Astrocyte of the spinal cord (primary cell): ENCODE results near the gene BIN2.

Experiments used
- DNase-seq: peaks from one replicate; pipeline ENCODE4 v3.0.0; 2011; ENCODE audit warnings: low read depth, low spot score
- H3K4me3 ChIP-seq: 2 replicates; pipeline ENCODE4 v1.5.1; 2011; ENCODE audit warnings: low read depth, mild to moderate bottlenecking, low read length, moderate library complexity
- in situ Hi-C: cut with HindIII; loops from 2 replicates; pipeline ENCODE4 v1.10.0; 2017; ENCODE audit warnings: low sequenced_read_pairs
- TF ChIP-seq, protein P1 (sequence below): IDR thresholded peaks from 2 replicates; pipeline ENCODE4 v1.5.1; 2012; ENCODE audit warnings: low read depth, mild to moderate bottlenecking, low read length, inconsistent platforms

BIN2 gene

DNA sequence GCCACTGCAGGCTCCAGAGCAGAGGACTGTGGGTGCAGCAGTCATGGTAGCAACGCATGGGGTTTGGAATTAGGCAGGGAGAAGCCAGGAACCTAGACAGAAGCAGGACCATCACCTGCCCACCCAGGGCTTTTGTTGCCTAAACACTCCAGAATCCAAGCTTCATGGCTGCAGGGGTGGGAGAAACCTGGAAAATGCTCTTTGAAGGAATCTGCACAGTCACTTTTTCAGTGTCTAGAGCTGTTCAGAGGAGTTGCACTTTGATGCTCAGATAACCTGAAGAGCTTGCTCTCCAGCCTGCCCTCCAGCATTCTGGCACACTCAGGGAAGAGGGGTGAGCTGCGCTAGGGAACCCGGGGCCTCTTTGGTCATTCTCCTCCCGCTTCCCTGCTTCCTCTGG lies 24.1 kb upstream of the BIN2 start:
- in situ Hi-C loops, result no loop called here
- TF ChIP-seq, protein P1, sequence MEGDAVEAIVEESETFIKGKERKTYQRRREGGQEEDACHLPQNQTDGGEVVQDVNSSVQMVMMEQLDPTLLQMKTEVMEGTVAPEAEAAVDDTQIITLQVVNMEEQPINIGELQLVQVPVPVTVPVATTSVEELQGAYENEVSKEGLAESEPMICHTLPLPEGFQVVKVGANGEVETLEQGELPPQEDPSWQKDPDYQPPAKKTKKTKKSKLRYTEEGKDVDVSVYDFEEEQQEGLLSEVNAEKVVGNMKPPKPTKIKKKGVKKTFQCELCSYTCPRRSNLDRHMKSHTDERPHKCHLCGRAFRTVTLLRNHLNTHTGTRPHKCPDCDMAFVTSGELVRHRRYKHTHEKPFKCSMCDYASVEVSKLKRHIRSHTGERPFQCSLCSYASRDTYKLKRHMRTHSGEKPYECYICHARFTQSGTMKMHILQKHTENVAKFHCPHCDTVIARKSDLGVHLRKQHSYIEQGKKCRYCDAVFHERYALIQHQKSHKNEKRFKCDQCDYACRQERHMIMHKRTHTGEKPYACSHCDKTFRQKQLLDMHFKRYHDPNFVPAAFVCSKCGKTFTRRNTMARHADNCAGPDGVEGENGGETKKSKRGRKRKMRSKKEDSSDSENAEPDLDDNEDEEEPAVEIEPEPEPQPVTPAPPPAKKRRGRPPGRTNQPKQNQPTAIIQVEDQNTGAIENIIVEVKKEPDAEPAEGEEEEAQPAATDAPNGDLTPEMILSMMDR, result no peak

DNA sequence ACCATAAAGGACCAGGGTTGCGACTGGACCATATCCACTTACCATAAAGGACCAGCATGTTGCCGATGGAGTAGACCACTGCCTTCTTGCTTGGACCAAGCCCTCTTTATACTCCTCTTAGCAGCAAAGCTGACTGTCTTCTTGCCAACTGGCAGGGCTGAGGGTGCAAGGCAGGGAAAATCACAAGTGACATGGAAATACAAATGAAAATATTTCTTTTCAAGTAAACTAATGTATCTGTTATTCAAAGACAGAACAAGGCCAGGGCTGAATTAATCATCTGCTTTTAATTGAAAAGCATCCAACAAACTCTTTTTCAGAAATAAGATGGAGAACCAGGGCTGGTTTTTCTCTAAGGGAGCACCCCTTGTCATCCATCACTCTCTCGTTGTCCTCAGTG lies 22.6 kb upstream of the BIN2 start, which contains the start of gene CELA1:
Gene CELA1, minus strand, starts transcription at position 99 of the 400 bp plus-strand sequence. Its CDS starts 41 bp downstream, at position 58.
- H3K4me3 ChIP-seq, result no peak within 1 kb of the TSS
- in situ Hi-C loops, result no loop called here
- TF ChIP-seq, protein P1, result no peak
- no peak for DNase-seq

More for the DNA sequence above, 24.1 kb upstream of the BIN2 start:
- no peak for DNase-seq
- H3K4me3 ChIP-seq, result no peak overlapping the region

DNA sequence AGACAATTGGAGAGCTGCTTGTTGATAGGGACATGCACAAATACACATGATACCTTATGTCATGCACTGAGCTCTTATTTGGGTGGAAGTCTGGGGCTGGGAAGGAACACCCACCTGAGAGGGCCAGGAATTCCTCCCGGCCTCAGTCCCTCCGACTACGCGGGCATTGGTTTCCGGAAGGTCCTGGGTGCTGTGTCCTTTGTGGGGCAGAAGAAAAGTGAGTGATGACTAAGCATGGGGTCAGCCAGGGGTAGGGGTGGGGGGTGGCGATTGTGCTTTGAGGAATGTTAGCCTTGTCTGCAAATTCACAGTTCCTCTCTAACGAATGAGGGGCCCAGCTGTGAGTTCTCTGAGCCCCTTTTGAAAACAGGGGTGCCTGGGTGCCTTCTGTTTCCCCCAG lies 21.7 kb upstream of the BIN2 start:
- H3K4me3 ChIP-seq, result no peak overlapping the region
- peak; percentile 33 for DNase-seq
- TF ChIP-seq, protein P1, result no peak
- in situ Hi-C loops, result no loop called here

DNA sequence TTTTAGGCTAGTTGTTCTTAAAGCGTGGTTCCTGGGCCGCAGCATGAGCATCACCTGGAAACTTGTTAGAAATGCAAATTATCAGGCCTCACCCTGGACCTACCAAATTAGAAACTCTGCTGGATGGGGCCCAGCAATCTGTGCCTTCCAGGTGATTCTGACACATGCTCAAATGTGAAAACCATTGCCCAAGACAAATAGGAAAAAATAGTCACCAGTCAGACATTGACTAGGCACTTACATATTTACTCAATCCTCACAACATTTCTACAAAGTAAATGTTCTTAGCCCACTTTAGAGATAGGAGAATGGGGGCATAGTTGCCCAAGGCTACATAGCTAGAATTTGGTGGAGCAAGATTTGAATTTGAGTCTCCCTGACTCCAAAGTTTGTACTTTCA lies 19.2 kb upstream of the BIN2 start:
- DNase-seq, result no peak
- H3K4me3 ChIP-seq, result no peak overlapping the region
- TF ChIP-seq, protein P1, result no peak
- in situ Hi-C loops, result no loop called here

DNA sequence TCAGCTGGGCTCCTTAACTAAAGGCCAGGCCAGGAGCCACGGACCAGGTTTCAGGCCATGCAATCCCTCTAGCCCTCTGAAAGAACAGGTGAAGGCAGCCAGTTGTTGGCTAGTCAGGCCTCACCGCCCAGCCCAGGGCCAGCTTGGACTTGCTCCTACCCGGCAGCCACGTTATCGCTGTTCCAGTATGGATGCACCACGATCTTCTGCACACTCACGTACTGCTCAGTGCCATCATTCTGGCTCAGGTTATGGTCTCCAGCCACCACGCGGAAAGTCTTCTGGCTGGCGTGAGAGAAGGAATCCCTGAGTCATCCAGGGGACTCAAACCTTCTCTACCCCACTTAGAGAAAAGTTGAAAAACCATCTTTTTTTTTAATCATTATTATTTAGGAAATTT lies 18.4 kb upstream of the BIN2 start:
- TF ChIP-seq, protein P1, result no peak
- H3K4me3 ChIP-seq, result no peak overlapping the region
- in situ Hi-C loops, result no loop called here
- no peak for DNase-seq

DNA sequence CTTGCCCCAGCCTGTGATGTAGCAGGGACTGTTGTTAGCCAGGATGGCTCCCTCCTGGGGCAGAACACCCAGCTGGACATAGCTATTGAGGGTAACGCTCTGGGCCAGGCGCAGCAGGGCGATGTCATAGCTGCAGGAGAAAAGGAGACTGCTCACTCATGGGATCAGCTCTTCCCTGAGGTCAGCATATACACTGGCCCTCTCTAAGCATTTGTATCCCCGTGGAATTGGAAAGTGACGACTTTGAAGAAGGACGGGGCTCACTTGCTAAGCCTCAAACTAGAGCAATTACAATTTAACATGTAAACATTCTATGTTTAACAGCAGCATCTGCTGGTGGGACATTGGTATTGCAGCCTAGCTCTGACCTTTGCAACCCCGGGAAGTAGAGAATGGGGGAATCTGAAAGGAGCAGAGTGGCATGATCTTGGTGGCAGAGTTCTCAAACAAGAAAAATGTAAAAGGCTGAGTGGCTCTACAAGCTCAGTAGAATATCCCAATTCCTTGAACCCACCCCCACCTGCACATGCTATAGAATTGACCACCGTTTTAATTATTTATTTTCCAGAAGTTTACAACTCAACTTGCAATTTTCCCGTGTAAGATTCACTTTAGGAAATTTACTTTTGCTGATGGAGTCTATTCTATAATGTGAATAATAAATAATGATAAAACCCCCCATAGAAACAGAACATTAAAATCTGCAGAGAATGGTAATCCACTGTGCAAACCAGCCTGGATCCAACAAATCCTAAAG lies 17.5 kb upstream of the BIN2 start:
- peak overlapping the region; percentile 8 for H3K4me3 ChIP-seq
- TF ChIP-seq, protein P1, result peak; percentile 100
- in situ Hi-C loops, result no loop called here
- peak; percentile 75 for DNase-seq
